Breast epithelium (tissue), 3 donors: ENCODE data around the gene ERVW-1.

ENCODE experiments used
- POLR2A ChIP-seq: fragments of 450-650 bp; IDR thresholded peaks from one replicate; pipeline ENCODE4 v1.6.1; 2016; ENCODE audit warnings: antibody characterized with exemption, mild to moderate bottlenecking, moderate library complexity
- TF ChIP-seq, protein P1 (sequence below), 3 donors: fragments of 450-650 bp; IDR thresholded peaks; one replicate each; pipeline ENCODE4 v1.5.1; 2016 to 2017; ENCODE audit warnings: antibody characterized with exemption in 3 of 3, mild to moderate bottlenecking in 3 of 3, moderate library complexity in 3 of 3

DNA sequence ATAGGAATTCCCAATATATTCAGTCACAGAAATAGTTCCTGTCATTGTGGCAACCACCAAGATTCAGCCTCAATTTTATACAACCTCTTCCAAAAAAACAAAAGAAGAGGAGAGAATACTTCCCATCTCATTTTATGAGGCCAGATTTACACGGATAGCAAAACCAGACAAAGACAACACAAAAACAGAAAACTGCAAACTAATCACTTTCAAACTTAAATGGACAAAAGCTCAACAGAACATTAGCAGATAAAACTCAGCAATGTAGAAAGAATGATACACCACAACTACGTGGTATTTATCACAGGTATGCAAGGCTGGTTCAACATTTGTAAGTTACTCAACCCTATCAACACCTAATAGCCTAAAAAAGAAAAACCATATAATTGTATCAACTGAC lies 28.6 kb upstream of the ERVW-1 start:
- TF ChIP-seq, protein P1, sequence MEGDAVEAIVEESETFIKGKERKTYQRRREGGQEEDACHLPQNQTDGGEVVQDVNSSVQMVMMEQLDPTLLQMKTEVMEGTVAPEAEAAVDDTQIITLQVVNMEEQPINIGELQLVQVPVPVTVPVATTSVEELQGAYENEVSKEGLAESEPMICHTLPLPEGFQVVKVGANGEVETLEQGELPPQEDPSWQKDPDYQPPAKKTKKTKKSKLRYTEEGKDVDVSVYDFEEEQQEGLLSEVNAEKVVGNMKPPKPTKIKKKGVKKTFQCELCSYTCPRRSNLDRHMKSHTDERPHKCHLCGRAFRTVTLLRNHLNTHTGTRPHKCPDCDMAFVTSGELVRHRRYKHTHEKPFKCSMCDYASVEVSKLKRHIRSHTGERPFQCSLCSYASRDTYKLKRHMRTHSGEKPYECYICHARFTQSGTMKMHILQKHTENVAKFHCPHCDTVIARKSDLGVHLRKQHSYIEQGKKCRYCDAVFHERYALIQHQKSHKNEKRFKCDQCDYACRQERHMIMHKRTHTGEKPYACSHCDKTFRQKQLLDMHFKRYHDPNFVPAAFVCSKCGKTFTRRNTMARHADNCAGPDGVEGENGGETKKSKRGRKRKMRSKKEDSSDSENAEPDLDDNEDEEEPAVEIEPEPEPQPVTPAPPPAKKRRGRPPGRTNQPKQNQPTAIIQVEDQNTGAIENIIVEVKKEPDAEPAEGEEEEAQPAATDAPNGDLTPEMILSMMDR (IDR thresholded peaks at IDR 0.05) = no peak
- no peak for TF ChIP-seq POLR2A
